Astrocyte of the spinal cord (primary cell): ENCODE measurements around the gene BPIFB1.

Source experiments
- DNase-seq: peaks from one replicate; pipeline ENCODE4 v3.0.0; 2011; ENCODE audit warnings: low read depth, low spot score
- H3K4me3 ChIP-seq: 2 replicates; pipeline ENCODE4 v1.5.1; 2011; ENCODE audit warnings: low read depth, mild to moderate bottlenecking, low read length, moderate library complexity
- in situ Hi-C: cut with HindIII; loops from 2 replicates; pipeline ENCODE4 v1.10.0; 2017; ENCODE audit warnings: low sequenced_read_pairs
- TF ChIP-seq, protein P1 (sequence below): IDR thresholded peaks from 2 replicates; pipeline ENCODE4 v1.5.1; 2012; ENCODE audit warnings: low read depth, mild to moderate bottlenecking, low read length, inconsistent platforms

Gene BPIFB1

DNA sequence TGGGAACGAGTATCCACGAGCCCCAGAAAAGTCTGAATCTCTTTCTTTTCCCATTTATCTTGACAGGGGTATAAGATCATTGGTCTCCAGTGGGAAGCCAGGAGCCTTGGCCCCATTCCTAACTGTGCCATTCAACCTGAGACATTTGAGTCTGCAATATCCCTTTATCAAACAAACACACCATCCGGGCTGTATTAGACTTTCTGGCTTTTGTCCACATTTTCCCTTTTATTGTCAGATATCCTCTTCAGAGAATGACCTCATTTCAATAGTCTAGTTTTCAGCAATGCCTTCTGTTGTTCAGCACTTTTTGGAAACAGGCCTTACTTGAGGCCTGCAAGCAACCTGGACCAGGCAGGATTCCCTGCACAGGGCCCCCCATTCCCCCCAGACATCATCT lies 31.5 kb upstream of the BPIFB1 start:
- DNase-seq = no peak
- in situ Hi-C loops = no loop called here
- TF ChIP-seq, protein P1, sequence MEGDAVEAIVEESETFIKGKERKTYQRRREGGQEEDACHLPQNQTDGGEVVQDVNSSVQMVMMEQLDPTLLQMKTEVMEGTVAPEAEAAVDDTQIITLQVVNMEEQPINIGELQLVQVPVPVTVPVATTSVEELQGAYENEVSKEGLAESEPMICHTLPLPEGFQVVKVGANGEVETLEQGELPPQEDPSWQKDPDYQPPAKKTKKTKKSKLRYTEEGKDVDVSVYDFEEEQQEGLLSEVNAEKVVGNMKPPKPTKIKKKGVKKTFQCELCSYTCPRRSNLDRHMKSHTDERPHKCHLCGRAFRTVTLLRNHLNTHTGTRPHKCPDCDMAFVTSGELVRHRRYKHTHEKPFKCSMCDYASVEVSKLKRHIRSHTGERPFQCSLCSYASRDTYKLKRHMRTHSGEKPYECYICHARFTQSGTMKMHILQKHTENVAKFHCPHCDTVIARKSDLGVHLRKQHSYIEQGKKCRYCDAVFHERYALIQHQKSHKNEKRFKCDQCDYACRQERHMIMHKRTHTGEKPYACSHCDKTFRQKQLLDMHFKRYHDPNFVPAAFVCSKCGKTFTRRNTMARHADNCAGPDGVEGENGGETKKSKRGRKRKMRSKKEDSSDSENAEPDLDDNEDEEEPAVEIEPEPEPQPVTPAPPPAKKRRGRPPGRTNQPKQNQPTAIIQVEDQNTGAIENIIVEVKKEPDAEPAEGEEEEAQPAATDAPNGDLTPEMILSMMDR = no peak

DNA sequence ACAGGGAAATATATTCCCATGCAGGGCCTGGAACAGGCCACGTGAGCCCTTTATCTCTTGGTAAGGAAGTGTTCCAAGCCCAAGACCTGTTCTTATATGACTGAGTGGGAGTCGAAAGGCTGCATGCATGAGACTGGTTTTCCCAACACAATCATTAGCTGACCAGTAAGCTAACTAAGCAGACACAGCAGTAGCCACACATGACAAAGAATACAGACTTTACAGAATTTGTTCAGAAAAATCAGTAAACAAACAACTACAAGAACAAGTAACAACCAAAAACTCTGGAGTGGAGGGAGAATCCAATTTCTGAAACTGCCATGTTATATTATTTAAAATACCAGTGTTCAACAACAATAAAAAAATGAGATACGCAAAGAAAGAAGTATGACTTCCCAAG lies 30.6 kb upstream of the BPIFB1 start:
- in situ Hi-C loops = no loop called here
- DNase-seq = no peak
- H3K4me3 ChIP-seq = no peak overlapping the region
- TF ChIP-seq, protein P1 = no peak

More for the DNA sequence above, 31.5 kb upstream of the BPIFB1 start:
- H3K4me3 ChIP-seq = no peak overlapping the region

DNA sequence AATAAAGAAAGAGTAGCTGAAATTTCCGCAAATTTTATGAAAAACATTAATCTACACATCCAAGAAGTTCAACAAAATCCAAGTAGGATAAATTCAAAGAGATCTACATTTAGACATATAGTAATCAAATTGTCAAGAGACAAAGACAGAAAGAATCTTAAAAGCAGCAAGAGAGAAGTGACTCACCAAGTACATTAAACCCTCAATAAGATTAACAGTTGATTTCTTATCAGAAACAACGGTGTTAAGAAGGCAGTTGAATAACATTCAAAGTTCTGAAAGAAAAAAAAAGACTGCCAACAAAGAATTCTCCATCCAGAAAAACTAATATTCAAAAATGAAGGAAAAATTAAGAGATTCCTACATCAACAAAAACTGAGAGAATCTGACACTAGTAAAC lies 28.0 kb upstream of the BPIFB1 start:
- H3K4me3 ChIP-seq = no peak overlapping the region
- DNase-seq = no peak
- TF ChIP-seq, protein P1 = no peak
- in situ Hi-C loops = no loop called here

DNA sequence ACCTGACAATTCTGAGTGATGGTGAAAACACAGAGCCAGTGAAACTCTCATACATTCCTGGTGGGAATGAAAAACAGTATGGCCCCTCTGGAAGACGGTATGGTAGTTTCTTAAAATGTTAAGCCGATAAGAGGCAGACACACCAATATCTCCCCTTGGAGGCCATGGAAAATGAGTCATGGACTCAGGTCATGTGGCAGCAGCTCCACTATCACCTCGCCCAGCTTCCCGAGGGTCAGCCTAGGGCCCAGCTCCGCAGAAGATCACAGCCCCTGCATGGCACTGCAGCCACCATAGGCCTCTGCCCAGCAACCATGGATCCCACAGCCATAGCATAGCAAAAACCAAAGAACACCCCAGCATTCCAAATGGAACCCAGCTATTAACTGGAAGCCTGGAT lies 25.8 kb upstream of the BPIFB1 start:
- TF ChIP-seq, protein P1 = no peak
- no peak for DNase-seq
- in situ Hi-C loops = no loop called here
- H3K4me3 ChIP-seq = no peak overlapping the region

DNA sequence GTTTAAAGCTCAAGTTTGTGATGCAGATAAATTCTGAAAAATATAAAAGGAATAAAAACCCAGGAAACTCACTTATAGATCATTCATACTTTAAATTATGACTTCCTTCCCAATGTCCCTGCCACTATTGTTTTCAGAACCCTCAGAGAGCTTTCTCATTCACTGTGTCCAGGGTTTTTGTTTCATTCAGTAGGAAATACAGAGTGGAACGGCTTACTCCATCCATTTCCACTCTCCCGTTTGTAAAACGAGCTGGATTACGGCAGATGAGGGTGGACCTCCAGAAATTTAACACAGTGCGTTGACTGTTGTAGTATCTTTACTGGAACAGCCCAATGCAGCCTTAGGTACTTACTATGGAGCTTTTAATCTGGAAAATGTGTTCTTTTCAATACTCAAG lies 23.6 kb upstream of the BPIFB1 start:
- in situ Hi-C loops = no loop called here
- no peak for DNase-seq
- TF ChIP-seq, protein P1 = no peak
- no peak overlapping the region for H3K4me3 ChIP-seq

DNA sequence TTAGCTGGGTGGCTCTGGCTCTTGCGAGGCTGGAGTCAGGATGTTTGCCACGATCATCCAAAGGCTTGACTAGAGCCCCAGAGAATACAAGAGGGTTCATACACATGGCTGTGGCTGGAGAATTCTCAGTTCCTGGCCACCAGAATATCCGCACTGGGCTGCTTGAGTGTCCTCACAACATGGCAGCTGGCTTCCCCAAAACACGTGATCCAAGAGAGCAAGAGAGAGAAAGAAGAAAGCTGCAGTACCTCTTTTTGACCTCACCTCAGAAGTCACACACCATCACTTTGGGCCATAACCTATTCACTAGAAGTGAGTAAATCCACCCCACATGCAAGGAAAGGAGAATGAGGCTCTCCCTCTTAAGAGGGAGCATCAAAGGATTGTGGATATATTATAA lies 21.5 kb upstream of the BPIFB1 start:
- TF ChIP-seq, protein P1 = no peak
- no peak for DNase-seq
- H3K4me3 ChIP-seq = no peak overlapping the region
- in situ Hi-C loops = no loop called here

DNA sequence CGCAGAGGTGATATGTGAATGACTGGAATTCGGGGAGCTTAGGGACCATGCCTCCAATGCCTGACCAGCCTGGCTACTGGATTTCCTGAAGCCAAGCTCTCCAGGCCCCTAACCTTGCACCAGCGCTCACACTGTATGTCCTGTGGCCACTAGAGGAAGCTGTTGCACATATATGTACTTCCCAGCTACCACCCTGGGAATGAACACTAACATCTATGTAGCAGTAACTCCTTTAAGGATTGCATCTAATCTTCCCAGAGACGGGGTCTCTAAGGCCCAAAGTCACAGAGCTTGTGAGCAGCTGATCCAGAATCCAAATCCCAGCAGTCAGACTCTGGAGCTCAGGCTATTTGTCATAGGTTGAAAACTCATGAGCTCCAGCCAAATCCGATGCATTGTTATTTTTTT lies 20.4 kb upstream of the BPIFB1 start:
- no peak overlapping the region for H3K4me3 ChIP-seq
- in situ Hi-C loops = no loop called here

More for the DNA sequence above, 20.4 kb upstream of the BPIFB1 start:
- DNase-seq = peak; percentile 37
- TF ChIP-seq, protein P1 = peak; percentile 75
